Gastrocnemius medialis (tissue), 4 donors: ENCODE measurements around the gene TMEM240. TPM values are rescaled to one million over a fixed set of nuclear protein-coding genes. Genes with fewer than 3 reads are reported as not detected.

Experiments used
- ATAC-seq, 2 donors: fragments of 150-250 bp; one replicate each; pipeline ENCODE4 v1.9.1; 2016
- DNase-seq, 2 donors: peaks; one replicate each; pipeline ENCODE4 v3.0.0-alpha.2; 2019
- H3K27ac ChIP-seq, 4 donors: fragments of 200-600 bp; sonication (generic); 1 replicate in 1 of 4; 2 replicates in 3 of 4; pipeline ENCODE4 v1.5.1; 2016 to 2018; ENCODE audit warnings: mild to moderate bottlenecking in 2 of 4, moderate library complexity in 1 of 4
- H3K27me3 ChIP-seq, 3 donors: fragments of 200-600 bp; sonication (generic) in 2 of 3; 1 replicate in 1 of 3; 2 replicates in 2 of 3; pipeline versions ENCODE4 v1.5.1 to v1.6.0; 2016 to 2019; ENCODE audit warnings: mild to moderate bottlenecking in 1 of 3, moderate library complexity in 1 of 3
- H3K36me3 ChIP-seq, 2 donors: fragments of 200-600 bp; sonication (generic) in 1 of 2; one replicate each; pipeline ENCODE4 v1.5.1; 2017 to 2018
- H3K4me1 ChIP-seq, 2 donors: fragments of 200-600 bp; sonication (generic) in 1 of 2; one replicate each; pipeline ENCODE4 v1.5.1; 2016 to 2017; ENCODE audit warnings: mild to moderate bottlenecking in 2 of 2
- H3K4me3 ChIP-seq, 4 donors: fragments of 200-600 bp; sonication (generic) in 3 of 4; 1 replicate in 1 of 4; 2 replicates in 3 of 4; pipeline ENCODE4 v1.5.1; 2016 to 2019; ENCODE audit warnings: mild to moderate bottlenecking in 2 of 4
- H3K9me3 ChIP-seq, 3 donors: fragments of 200-600 bp; sonication (generic) in 2 of 3; 1 replicate in 1 of 3; 2 replicates in 2 of 3; pipeline ENCODE4 v1.5.1; 2016 to 2019
- CTCF ChIP-seq, 5 experiments: fragments of 450-650 bp in 3 of 5; fragments of 200-600 bp in 2 of 5; sonication (generic) in 2 of 5; IDR thresholded peaks in 4 of 5; conservative IDR thresholded peaks in 1 of 5; 1 replicate in 4 of 5; 2 replicates in 1 of 5; pipeline ENCODE4 v1.5.1; 2016 to 2019; ENCODE audit warnings: antibody characterized with exemption in 5 of 5, mild to moderate bottlenecking in 3 of 5, moderate library complexity in 3 of 5
- POLR2A ChIP-seq, 2 donors: fragments of 450-650 bp; IDR thresholded peaks; one replicate each; pipeline ENCODE4 v1.6.1; 2017; ENCODE audit warnings: antibody characterized with exemption in 2 of 2, mild to moderate bottlenecking in 2 of 2, moderate library complexity in 2 of 2
- in situ Hi-C, 4 donors: fragments of 200-750 bp; cut with MboI; loops; one replicate each; pipeline versions ENCODE4 v1.15.0 to v1.8.0; 2017; ENCODE audit warnings: low sequenced_read_pairs in 4 of 4
- intact Hi-C: fragments of 100-400 bp; cut with DNase I; formaldehyde crosslinking; loops from one replicate; pipeline ENCODE4 v1.15.1; 2023; ENCODE audit warnings: low total_unique reads
- total RNA-seq, 4 donors: library from RNA; depleted of rRNA; stranded (reverse); fragments of >200 nt; gene quantifications; one replicate each; pipeline versions ENCODE4 v1.1.0 to v1.2.3, GENCODE V29; 2016

The TMEM240 gene
- 1 to 10 TPM in 3 of 4 donors, not detected in 1; 1.1 to 2.0 (median 1.9) TPM for total RNA-seq

GRCh38 chr1:1540090-1540817 is at the start of gene TMEM240:
TSS of gene TMEM240 (minus strand) at chr1:1540624. CDS start at chr1:1540346, 278 bp downstream.
- Histone ChIP-seq H3K27me3 (no peaks in the 10 kb centered on the region), H3K4me1 (peaks cover 8 to 46% of the 10 kb centered on the region in 2 donors), H3K27ac (peak within 1 kb of the TSS; percentile 66 to 80 (median 75)), H3K4me3 (peak within 1 kb of the TSS; percentile 57 to 64 (median 58)), H3K9me3 (no peaks in the 10 kb centered on the region), H3K36me3 (peaks cover 0 to 18% of the 10 kb centered on the region in 2 donors)
- intact Hi-C loops: no loop called here
- TF ChIP-seq CTCF (IDR thresholded peaks at IDR 0.05 in 4 of 5, conservative IDR thresholded peaks at IDR 0.05 in 1 of 5) (no peak), POLR2A (IDR thresholded peaks at IDR 0.05) (peak in 1 of 2 donors; percentile 20)
- peak; percentile 27 to 53 for ATAC-seq
- DNase-seq: peak; percentile 41 to 48
- in situ Hi-C loops: no loop called here

DNA sequence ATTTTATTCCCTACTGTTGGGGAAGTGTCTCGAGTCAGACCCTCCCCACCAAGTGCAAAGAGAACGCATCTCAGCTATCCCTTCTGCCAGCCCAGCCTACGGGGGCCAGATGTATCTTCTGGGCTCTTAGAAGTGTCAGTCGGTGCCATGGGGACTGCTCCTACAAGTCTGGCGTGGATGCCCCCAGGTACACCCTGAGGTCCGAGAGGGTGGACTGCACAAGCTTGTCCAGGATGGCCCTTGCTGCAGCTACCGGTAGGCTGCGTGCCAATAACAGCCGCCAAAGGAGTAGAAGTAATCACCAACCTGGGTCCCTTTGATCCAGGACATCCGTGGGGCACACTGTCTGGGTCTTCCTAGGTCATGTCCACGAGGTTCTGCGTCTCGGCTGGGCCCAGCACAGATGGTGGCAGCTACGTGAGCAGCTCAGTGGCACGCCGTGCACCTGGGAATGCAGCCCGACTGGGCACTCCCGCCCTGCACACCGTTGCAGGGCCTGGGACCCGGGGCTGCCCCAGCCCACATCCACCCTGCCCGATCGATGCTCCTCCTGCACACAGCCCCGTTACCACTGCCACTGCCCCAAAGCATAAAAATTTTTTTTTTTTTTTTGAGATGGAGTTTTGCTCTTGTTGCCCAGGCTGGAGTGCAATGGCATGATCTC is 43.1 kb upstream of the TMEM240 start:
- ATAC-seq (no peak), DNase-seq (no peak)
- Histone ChIP-seq H3K27me3 (peaks cover 4 to 9% (median 6%) of the 10 kb centered on the region in 3 donors), H3K4me1 (no peaks in the 10 kb centered on the region), H3K27ac (no peak overlapping the region), H3K36me3 (no peaks in the 10 kb centered on the region), H3K9me3 (no peaks in the 10 kb centered on the region), H3K4me3 (no peak overlapping the region)
- TF ChIP-seq POLR2A (IDR thresholded peaks at IDR 0.05): no peak
- no peak for TF ChIP-seq CTCF (IDR thresholded peaks at IDR 0.05 in 4 of 5, conservative IDR thresholded peaks at IDR 0.05 in 1 of 5)
- intact Hi-C loops (no loop called here), in situ Hi-C loops (no loop called here)

GRCh38 chr1:1582585-1583346 is 42.3 kb upstream of the TMEM240 start:
- Histone ChIP-seq H3K36me3 (no peaks in the 10 kb centered on the region), H3K27ac (no peak overlapping the region), H3K4me1 (no peaks in the 10 kb centered on the region), H3K27me3 (peaks cover 4 to 6% (median 5%) of the 10 kb centered on the region in 3 donors), H3K4me3 (no peak overlapping the region), H3K9me3 (no peaks in the 10 kb centered on the region)
- no peak for TF ChIP-seq CTCF (IDR thresholded peaks at IDR 0.05 in 4 of 5, conservative IDR thresholded peaks at IDR 0.05 in 1 of 5)
- TF ChIP-seq POLR2A (IDR thresholded peaks at IDR 0.05): no peak
- ATAC-seq: no peak
- no peak for DNase-seq
- intact Hi-C loops: no loop called here
- in situ Hi-C loops: no loop called here

DNA sequence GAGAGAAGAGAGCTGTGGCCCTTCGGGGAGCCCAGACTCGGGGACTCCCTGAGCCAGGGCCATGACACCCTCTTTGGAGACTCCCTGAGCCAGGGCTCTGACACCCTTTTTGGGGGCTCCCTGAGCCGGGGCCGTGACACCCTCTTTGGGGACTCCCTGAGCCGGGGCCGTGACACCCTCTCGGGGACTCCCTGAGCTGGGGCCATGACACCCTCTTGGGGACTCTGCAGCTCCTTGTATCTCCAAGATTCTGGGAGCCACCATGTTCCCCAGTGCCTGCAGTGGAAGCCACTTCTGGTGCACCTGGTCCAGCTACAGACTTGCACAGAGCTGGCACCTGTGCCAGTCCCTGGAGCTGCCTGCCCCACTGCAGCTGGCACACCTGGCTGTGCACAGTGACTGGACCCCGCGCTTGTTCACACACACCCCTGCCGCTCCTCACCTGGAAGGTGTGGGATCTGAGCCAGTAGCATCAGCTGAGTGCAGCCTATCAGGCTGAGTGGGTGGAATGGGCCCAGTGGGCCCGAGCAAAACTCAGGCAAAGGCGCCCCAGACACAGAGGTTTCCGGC is 38.0 kb upstream of the TMEM240 start:
- intact Hi-C loops: no loop called here
- Histone ChIP-seq H3K9me3 (no peaks in the 10 kb centered on the region), H3K4me1 (peaks cover 10 to 12% of the 10 kb centered on the region in 2 donors), H3K36me3 (no peaks in the 10 kb centered on the region), H3K27ac (no peak overlapping the region), H3K27me3 (no peaks in the 10 kb centered on the region), H3K4me3 (no peak overlapping the region)
- in situ Hi-C loops: no loop called here
- DNase-seq: no peak
- ATAC-seq: no peak
- TF ChIP-seq CTCF (IDR thresholded peaks at IDR 0.05 in 4 of 5, conservative IDR thresholded peaks at IDR 0.05 in 1 of 5): no peak
- no peak for TF ChIP-seq POLR2A (IDR thresholded peaks at IDR 0.05)
